GM19025 (cell line): ENCODE data around the gene IFT122.
"Not testable (repeated sequence)": the region's sequence is repeated elsewhere in the genome, so short reads cannot be mapped to it uniquely, and the experiment has no call there.

Source experiments
- ATAC-seq: cut with Tn5 transposase; IDR thresholded peaks from one replicate; pipeline ENCODE4 v1.9.1; 2021; ENCODE audit warnings: mild to moderate bottlenecking, low read depth, moderate library complexity; ENCODE audit not compliant: unreplicated experiment

The IFT122 gene

DNA sequence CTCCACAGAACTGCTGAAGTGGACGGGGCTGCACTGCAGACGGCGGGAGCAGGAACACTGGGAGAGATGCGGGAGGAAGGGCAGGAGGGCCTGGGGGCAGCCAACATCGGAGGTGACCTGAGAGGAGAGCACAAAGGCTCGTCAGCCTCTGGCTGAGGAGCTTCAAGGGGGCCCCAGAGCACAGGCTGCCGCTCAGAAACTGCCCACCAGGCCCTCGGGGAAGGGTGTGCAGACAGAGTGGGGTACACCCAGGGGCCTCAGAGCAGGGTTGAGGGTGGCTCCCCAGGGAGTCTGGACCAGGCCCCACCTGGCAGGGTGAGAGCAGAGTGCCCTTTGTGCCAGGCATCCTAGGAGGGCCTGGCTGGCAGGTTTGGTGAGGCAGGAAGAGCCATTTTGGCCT lies 73.7 kb downstream of the IFT122 start:
- ATAC-seq = no peak

DNA sequence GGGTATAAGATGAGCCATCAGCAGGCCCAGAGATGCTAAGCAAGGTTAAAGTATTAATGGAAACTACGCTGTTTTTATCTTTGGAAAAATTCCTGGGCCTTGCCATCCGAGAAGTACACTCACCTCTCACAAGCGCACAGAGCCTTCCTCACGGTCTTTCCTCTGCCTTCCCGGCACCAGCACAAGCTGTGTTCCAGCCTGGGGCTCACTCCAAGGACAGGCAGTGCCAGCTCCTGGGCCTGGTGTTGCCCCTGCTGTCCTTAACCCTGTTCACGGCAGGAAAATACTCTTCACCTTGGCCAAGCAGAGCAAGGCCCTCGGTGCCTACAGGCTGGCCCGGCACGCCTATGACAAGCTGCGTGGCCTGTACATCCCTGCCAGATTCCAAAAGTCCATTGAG lies 74.1 kb downstream of the IFT122 start:
- ATAC-seq = no peak

DNA sequence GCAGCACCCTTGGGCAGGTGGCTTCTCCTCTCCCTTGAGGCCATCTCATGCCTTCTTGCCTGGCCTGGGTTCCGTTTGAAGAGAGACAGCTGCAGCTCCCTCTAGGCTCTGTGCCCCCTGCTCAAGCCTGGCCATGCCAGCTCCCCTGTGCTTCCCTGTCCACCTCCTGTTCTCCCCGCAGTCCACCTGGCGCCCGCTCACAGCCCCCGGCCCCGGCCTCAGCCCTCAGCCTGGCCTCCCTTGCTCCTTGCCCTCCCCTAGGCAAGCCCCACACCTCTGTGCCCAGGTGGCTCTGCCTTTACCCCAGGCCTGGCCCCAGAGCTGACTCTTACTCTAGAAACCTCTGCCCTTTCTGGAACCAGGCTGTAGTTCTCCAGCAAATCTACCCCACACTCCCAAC lies 74.5 kb downstream of the IFT122 start:
- no peak for ATAC-seq

DNA sequence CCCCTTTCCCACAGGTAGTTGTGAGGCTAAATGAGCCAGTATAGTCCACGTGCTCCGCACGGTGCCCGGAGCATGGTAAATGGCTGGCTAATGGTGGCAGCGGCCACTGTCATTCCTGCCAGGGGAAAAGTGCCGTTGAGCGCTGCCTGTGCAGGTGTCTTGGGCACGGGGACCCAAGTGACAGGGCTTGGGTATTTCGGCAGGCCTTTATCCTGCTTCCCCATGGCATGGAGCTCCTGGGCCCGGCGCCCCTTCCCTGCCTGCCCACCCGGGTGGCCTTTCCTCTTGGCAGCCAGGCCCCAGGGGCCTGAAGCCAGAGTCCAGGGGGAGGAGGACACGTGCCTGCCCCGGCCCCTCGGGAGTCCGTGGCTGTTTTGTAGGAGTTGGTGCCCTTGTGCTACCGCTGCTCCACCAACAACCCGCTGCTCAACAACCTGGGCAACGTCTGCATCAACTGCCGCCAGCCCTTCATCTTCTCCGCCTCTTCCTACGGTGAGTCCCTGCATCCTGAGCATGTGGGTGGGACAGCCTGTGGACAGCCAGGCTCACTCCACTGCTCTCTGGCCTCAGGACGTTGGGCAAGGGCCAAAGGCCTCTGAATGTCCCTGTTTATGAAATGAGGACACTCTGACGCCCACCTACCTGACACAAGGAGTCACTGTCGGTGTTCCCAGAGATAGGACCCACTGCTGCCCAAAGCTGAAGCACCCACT lies 75.2 kb downstream of the IFT122 start:
- ATAC-seq = not testable (repeated sequence)

DNA sequence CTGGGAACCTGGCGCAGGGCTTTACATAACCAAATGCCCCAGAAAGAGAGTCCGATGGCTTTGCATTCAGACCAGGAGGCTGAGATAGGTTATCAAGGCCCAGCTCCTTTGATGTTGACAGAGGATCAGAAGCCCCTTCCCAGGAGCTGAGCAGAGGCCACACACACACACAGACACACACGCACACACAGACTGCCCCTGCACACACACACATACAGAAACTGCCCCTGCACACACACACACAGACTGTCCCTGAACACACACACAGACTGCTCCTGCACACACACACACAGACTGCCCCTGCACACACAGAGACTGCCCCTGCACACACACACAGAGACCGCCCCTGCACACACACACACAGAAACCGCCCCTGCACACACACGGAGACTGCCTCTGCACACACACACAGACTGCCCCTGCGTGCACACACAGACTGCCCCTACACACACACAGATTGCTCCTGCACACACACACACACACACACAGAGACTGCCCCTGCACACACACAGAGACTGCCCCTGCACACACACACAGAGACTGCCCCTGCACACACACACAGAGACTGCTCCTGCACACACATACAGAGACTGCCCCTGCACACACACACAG lies 75.9 kb downstream of the IFT122 start:
- not testable (repeated sequence) for ATAC-seq

DNA sequence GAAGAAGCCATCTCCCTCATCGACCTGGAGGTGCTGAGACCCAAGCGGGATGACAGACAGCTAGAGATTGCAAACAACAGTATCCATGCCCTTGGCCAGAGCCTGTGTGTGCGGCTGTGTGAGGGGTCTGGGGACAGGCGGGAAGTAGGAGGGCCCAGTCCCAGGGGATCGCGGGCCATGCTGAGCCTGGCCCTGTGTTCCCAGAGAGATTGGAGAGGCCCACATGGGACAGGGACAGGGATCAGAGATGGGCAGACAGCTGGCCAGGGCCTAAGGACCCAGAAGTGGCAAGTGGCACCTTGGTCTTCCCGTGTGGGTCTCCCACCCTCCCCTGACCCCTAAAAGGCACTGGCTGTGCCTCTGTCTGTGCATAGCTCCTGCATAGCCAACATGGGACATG lies 77.5 kb downstream of the IFT122 start:
- ATAC-seq = no peak

DNA sequence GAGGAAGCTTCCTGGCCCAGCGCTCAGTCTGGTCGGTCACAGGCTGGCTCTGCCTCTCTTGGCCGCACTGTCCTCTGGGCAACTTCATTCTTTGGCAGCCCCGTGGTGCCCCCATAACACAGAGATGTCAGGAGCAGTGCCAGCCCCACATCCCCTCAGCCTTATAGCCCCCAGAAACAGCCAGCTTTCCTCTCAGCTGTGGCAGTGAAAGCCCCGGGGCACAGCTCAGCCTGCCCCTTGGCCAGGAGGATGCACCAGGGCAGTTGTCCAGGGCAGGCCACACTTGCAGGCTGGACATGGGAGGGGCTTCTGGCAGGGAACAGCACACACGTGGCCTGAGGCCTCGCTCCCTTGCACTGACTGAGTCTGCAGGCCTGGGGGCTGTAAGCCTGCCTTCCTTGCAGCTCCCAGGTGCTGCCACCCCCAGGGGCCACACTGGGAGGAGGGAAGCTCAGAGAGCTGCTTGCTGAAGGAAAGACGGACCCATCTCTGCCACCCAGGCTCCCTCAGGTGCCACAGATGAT lies 78.1 kb downstream of the IFT122 start:
- no peak for ATAC-seq

DNA sequence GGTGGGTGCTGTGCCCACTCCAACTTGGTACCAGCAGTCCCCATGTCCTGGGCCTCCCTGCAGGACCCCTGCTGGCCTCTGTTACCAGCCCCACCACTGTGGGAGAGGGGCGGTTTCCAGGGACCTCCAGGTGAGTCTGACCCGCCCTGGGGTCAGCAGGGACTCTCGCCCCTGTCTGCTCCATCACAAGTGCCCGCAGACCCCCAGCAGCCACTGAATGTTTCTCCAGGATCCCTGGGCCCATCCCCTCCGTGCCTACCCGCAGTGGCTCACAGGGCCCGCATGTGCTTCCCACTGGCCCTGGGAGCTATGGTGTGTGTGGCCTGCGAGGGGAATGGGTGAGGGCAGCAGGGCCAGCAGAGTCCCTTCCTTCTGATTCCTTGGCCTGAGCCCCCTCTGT lies 78.6 kb downstream of the IFT122 start:
- ATAC-seq = no peak

DNA sequence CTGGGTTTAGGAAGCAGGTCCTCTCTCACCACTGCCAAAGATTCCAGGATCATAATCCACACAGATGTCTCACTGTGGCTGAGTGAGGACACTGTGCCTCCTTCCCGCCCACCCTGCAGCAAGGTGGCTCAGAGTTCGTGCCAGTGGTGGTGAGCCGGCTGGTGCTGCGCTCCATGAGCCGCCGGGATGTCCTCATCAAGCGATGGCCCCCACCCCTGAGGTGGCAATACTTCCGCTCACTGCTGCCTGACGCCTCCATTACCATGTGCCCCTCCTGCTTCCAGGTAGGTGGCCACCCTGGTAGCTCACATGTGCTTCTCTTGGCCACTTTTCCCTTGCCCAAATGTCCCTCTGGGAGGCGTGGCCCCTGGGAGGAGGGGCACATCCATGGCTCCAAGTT lies 79.4 kb downstream of the IFT122 start:
- no peak for ATAC-seq

DNA sequence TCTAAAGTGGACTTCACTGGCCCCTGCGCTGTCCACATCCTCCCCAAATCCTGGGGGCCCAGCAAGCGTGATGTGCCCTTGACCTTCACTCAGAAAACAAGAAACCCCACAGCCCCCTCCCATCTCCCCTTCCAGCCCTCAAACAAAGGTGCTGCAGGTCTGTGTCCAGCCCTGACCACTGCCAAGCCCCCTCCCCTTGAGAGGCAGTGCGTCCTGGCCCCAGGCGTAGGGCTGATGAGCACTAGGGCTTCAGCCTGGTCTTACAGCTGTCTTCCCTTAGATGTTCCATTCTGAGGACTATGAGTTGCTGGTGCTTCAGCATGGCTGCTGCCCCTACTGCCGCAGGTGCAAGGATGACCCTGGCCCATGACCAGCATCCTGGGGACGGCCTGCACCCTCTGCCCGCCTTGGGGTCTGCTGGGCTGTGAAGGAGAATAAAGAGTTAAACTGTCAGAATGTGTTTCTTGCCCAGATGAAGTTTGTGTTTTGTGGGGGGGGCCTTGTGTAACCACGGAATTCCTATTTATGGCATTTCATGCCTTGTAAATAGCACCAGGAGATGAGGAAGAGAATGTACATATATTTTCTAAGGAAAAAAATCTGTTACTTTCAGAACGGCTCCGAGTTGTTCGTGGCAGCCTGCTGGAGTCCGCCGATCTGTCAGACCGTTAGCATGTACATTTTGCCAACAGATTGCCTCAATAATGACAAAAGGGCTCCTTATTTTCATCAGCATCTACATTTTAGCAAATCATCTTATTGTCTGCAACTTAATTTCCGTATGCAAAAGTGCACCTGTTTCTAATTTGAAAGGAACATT lies 80.1 kb downstream of the IFT122 start:
- ATAC-seq = no peak

DNA sequence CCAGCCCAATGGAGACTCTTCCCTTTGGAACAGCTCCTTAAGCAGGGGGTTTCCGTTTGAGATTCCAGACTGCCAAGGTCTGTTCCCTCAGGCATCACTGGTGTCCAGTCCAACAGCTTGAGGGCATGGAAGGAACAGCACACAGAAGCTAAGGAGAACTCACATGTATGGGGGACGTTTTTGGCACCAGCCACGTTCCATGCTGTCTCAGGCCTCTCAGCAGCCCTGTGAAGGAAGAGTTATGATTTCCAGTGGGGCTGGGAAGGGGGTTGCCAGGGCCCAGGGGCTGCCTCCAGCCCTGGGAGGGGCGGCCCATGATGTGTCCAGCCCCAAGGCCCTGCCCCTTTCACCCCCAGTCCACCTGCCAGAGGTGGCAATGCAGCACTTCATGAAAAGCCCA lies 80.9 kb downstream of the IFT122 start:
- ATAC-seq = no peak

DNA sequence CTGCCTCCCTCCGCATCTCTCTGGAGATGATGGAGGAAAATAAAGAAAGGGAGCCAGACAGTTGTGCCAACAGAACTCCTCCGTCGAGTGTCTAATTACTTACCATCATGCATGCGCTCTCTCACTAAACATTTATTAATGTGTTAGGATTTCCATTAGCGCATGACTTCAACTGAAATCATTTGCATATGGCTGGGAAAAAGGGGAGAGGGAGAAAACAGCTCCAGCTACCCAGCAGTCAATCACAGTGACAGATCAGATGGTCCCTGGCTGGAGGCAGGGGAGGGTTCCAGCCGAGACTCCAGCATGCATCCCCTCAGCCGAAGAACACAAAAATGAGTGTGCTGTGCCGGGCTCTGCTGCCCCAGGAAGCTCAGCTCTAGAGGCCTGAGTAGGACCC lies 81.6 kb downstream of the IFT122 start:
- ATAC-seq = no peak

DNA sequence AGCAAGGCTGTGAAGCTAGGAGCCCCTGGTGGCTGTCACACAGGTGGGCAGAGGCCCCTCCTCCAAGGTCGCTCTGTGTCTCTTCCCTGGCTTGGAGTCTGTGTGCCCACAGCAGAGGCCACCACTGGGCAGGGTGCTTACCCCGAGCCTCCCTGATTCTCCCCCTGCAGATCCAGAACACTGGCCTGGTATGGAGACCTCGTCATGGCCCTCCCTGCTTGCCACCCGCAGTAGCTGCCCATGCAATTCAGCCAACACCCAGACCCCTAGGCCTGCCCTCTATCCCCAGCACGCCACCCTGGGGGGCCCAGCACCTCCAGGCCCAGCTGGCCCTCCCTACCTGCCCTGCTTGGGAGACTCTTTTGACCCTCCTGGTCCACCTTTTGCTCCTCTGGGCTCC lies 82.9 kb downstream of the IFT122 start:
- no peak for ATAC-seq

DNA sequence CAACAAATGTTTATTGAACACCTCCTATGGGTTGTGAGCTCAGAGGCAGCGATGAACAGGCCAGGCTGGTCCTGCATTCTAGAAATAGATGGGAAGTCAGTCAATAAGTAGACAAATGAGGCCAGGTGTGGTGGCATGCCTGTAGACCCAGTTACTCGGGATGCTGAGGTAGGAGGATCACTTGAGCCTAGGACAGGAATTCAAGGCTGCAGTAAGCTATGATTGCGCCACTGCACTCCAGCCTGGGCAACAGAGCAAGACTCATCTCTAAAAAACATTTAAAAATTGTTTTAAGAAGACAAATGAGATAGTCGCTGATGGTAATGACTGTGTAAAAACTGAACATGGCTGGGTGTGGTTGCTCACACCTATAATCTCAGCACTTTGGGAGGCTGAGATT lies 84.1 kb downstream of the IFT122 start:
- no peak for ATAC-seq

DNA sequence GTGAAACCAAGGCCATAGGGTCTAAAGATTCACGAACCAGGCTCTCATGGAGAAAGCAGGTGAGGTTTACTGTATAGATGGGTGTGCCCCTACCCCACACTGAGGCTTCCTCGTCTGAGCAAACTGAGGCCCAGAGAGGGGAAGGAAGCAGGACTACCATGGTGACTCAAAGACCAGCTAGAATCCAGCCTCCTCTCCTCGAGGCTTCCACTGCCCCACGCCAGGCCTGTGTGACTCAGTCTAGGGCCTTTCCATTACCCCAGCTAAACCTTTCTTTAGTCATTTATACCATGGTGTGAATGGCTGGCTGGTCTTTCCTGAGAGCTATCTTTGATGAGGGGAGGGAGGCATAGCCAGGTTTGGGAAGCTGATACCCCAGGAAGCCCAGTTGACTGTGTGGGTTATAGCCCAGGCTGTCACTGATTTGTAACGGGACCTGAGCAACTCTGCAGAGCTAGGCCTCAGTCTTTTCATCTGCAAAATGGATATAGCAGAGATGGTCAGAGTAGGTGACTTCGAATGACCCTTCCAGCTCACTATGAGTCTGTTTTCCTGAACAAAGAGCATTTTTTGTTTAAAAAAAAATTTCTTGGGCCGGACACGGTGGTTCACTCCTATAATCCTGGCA lies 85.4 kb downstream of the IFT122 start:
- ATAC-seq = no peak

DNA sequence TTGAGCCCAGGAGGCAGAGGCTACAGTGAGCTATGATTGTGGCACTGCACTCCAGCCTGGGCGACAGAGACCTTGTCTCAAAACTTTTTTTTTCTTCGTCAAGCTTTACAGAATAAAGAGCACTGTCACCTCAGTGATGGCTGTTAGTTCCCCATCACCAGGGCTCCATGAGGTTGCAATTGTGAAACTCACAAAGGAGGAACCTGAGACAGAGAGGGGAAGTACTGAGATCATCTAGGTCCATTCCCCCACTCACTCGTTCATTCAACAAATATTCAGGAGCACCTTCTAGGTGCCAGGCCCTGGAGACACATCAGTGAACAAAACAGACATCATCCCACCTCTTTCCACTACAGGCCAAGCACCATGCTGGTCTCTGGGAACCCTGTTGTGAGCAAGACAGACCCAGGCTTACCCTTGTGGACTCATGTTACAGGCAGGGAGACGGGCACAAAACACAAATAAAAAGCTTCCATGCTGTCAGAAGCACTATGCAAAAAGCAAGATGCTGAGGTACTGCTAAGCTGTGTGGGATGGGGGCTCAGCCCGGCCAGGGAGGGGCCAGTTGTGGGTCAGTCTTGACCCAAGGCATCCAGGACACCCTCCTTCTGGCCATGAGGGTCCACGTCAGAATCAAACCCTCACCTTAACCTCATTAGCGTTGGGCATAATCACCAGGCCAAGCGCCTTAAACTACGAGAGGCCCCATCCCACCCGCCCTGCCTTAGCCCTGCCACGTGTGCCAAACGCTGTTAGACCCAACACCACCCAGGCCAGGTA lies 86.3 kb downstream of the IFT122 start:
- ATAC-seq = peak; percentile 90

DNA sequence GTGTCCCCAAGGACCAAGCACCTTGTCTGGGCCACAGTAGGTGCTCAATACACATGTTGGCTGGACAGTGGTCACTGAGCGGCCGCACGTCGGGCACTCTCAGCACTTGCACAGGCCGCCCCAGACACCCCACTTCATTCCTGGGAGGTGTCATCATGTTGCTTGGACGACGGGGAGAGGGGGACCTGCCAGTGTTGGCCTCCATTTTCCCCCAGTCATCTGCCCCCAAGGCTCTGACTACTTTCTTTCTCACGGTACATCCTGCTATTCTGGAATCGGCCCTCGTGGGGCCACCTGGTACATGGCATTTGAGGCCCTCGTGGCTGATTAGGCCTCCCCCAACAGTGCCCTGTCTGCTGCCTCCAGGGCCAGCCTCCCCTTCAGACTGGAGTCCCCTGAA lies 87.2 kb downstream of the IFT122 start:
- no peak for ATAC-seq

DNA sequence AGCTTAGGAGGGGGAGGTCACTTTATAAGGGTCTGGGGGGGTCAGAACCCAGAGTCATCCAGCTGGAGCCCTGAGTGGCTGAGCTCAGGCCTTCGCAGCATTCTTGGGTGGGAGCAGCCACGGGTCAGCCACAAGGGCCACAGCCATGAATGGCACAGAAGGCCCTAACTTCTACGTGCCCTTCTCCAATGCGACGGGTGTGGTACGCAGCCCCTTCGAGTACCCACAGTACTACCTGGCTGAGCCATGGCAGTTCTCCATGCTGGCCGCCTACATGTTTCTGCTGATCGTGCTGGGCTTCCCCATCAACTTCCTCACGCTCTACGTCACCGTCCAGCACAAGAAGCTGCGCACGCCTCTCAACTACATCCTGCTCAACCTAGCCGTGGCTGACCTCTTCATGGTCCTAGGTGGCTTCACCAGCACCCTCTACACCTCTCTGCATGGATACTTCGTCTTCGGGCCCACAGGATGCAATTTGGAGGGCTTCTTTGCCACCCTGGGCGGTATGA lies 88.6 kb downstream of the IFT122 start, which contains the start of gene RHO:
Gene RHO (plus strand): TSS at position 51 of the 512 bp plus-strand sequence. CDS start 95 bp downstream, at position 146.
- ATAC-seq = no peak

DNA sequence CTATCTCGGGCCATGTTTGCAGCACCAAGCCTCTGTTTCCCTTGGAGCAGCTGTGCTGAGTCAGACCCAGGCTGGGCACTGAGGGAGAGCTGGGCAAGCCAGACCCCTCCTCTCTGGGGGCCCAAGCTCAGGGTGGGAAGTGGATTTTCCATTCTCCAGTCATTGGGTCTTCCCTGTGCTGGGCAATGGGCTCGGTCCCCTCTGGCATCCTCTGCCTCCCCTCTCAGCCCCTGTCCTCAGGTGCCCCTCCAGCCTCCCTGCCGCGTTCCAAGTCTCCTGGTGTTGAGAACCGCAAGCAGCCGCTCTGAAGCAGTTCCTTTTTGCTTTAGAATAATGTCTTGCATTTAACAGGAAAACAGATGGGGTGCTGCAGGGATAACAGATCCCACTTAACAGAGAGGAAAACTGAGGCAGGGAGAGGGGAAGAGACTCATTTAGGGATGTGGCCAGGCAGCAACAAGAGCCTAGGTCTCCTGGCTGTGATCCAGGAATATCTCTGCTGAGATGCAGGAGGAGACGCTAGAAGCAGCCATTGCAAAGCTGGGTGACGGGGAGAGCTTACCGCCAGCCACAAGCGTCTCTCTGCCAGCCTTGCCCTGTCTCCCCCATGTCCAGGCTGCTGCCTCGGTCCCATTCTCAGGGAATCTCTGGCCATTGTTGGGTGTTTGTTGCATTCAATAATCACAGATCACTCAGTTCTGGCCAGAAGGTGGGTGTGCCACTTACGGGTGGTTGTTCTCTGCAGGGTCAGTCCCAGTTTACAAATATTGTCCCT lies 89.6 kb downstream of the IFT122 start:
- ATAC-seq = no peak
